Anterior cingulate cortex (tissue), 58 donors: ENCODE measurements around the gene SIGLEC1.

Experiments
- DNase-seq, 58 donors: peaks; one replicate each; lab custom pipeline; 2025; lab: John Stamatoyannopoulos, UW

Gene SIGLEC1

GRCh38 chr20:3729378-3729777, 17.0 kb upstream of the SIGLEC1 start:
- no peak for DNase-seq

GRCh38 chr20:3728876-3729275, 16.5 kb upstream of the SIGLEC1 start:
- no peak for DNase-seq

- no peak for DNase-seq
These were observed 16.0 kb upstream of the SIGLEC1 start for GRCh38 chr20:3728354-3728753.

GRCh38 chr20:3727401-3728021, 15.1 kb upstream of the SIGLEC1 start:
- DNase-seq = peak in 17 of 58 donors; percentile 7 to 55 (median 29)

- no peak for DNase-seq
These were observed 12.0 kb upstream of the SIGLEC1 start for GRCh38 chr20:3724356-3724755.

- DNase-seq = no peak
These were observed 10.9 kb upstream of the SIGLEC1 start for GRCh38 chr20:3723284-3723683.

GRCh38 chr20:3721912-3722311, 9.5 kb upstream of the SIGLEC1 start:
- no peak for DNase-seq

GRCh38 chr20:3720626-3721025, 8.2 kb upstream of the SIGLEC1 start:
- no peak for DNase-seq

GRCh38 chr20:3720068-3720467, 7.7 kb upstream of the SIGLEC1 start:
- DNase-seq = no peak

- DNase-seq = no peak
These were observed 6.6 kb upstream of the SIGLEC1 start for GRCh38 chr20:3719046-3719445.

- peak in 16 of 58 donors; percentile 1 to 35 (median 14) for DNase-seq
These were observed 3.9 kb upstream of the SIGLEC1 start for GRCh38 chr20:3716195-3716834.

- DNase-seq = peak in 1 of 58 donors; percentile 21
These were observed 1.7 kb upstream of the SIGLEC1 start for GRCh38 chr20:3714092-3714491.

GRCh38 chr20:3711484-3711941, 887 bp downstream of the SIGLEC1 start:
- no peak for DNase-seq

- DNase-seq = peak in 51 of 58 donors; percentile 3 to 80 (median 47)
These were observed 1.5 kb downstream of the SIGLEC1 start for GRCh38 chr20:3710703-3711483.

- no peak for DNase-seq
These were observed 2.4 kb downstream of the SIGLEC1 start for GRCh38 chr20:3710011-3710466.

- DNase-seq = no peak
These were observed 4.9 kb downstream of the SIGLEC1 start for GRCh38 chr20:3707508-3707899.

GRCh38 chr20:3706774-3707507, 5.5 kb downstream of the SIGLEC1 start:
- DNase-seq = no peak

GRCh38 chr20:3705970-3706739, 6.2 kb downstream of the SIGLEC1 start:
- DNase-seq = no peak

GRCh38 chr20:3705491-3705969, 6.9 kb downstream of the SIGLEC1 start:
- no peak for DNase-seq

GRCh38 chr20:3704087-3704486, 8.3 kb downstream of the SIGLEC1 start:
- no peak for DNase-seq
